ENCODE results near the gene CCDC183. TPM values are rescaled to one million over a fixed set of nuclear protein-coding genes. Genes with fewer than 3 reads are reported as not detected.

Gene CCDC183
- total RNA-seq, 1 experiment from 2014 or later = 1.1 TPM

GRCh38 chr9:136829981-136830885 lies 34.1 kb downstream of the CCDC183 start:
- no peak overlapping the region for H3K4ac ChIP-seq (ENCODE audit: low read depth, low read length)
- H3K23ac ChIP-seq (ENCODE audit: insufficient read length, low read depth, low read length) = no peak overlapping the region
- H3K56ac ChIP-seq (ENCODE audit: insufficient read length, low read depth, low read length) = no peak overlapping the region
- no peak overlapping the region for H3K4me2 ChIP-seq (ENCODE audit: insufficient read depth, insufficient read length, low read length)
- H3K79me2 ChIP-seq (ENCODE audit: insufficient read depth, low read length) = no peaks in the 10 kb centered on the region
- no peak overlapping the region for H2AK5ac ChIP-seq (ENCODE audit: insufficient read length, low read length)
- no peak overlapping the region for H2BK20ac ChIP-seq (ENCODE audit: low read depth, low read length, poor library complexity, severe bottlenecking)
- no peak overlapping the region for H2BK120ac ChIP-seq (ENCODE audit: low read depth, low read length, poor library complexity, severe bottlenecking)
- no peak overlapping the region for H2BK12ac ChIP-seq (ENCODE audit: insufficient read length, low read depth, low read length)
- WGBS (ENCODE audit: extremely low coverage, insufficient read length, low lambda C conversion rate) = no CpG with 5 or more reads among the region's 41 CpGs
- no peaks in the 10 kb centered on the region for H3K4me1 ChIP-seq (ENCODE audit: insufficient read depth, low read length)
- no peaks in the 10 kb centered on the region for H3K79me1 ChIP-seq (ENCODE audit: insufficient read depth, low read depth, low read length, poor library complexity, severe bottlenecking)
- H2BK5ac ChIP-seq (ENCODE audit: insufficient read length, low read length) = no peak overlapping the region
- Mint-ChIP-seq H3K4me3 (no peak overlapping the region), H3K27ac (no peak overlapping the region), H3K9me3 (no peaks in the 10 kb centered on the region), H3K27me3 (ENCODE audit: low read depth) (peaks cover 1% of the 10 kb centered on the region; the same call in 1 of the 2 replicates), H3K4me1 (no peaks in the 10 kb centered on the region), H3K36me3 (ENCODE audit: insufficient read depth in 1 of 3, low read depth in 3 of 3) (peaks cover 14 to 56% (median 54%) of the 10 kb centered on the region in 3 experiments)
- H4K5ac ChIP-seq (ENCODE audit: insufficient read length, low read depth, low read length) = no peak overlapping the region
- no peaks in the 10 kb centered on the region for H3K23me2 ChIP-seq (ENCODE audit: insufficient read length, low read depth, low read length, poor library complexity, severe bottlenecking)
- H4K8ac ChIP-seq (replicated peaks; ENCODE audit: insufficient read length, low read depth, low read length) = no peak overlapping the region
- DNase-seq = no peak
- H4K91ac ChIP-seq (ENCODE audit: insufficient read length, low read depth, low read length) = no peak overlapping the region
- H3K9ac ChIP-seq (ENCODE audit: extremely low read depth, insufficient read length, low read length) = no peak overlapping the region
- no peak overlapping the region for H3K18ac ChIP-seq (ENCODE audit: insufficient read length, low read depth, low read length)
- no peak for TF ChIP-seq CTCF (conservative IDR thresholded peaks at IDR 0.05)
- no peak overlapping the region for H3T11ph ChIP-seq (ENCODE audit: low read length)
- no peak overlapping the region for H3K14ac ChIP-seq (ENCODE audit: insufficient read depth, low read length)
- H3K9me3 ChIP-seq (ENCODE audit: control insufficient read depth, low read depth, low read length) = no peaks in the 10 kb centered on the region
- H2AFZ ChIP-seq (ENCODE audit: low read length) = no peak overlapping the region
- no peak overlapping the region for H3K27ac ChIP-seq (ENCODE audit: insufficient read length, low read depth, low read length)
- no peaks in the 10 kb centered on the region for H4K20me1 ChIP-seq (ENCODE audit: control insufficient read depth, insufficient read depth, insufficient read length)
- H3K27me3 ChIP-seq (ENCODE audit: insufficient read depth, low read length) = no peaks in the 10 kb centered on the region
- no peak overlapping the region for H2BK15ac ChIP-seq (ENCODE audit: low read depth, low read length)
